HG03039 (cell line): ENCODE results near the gene RAB14.

Experiments
- ATAC-seq: cut with Tn5 transposase; IDR thresholded peaks from one replicate; pipeline ENCODE4 v1.9.1; 2021; ENCODE audit warnings: mild to moderate bottlenecking, moderate library complexity; ENCODE audit not compliant: unreplicated experiment

RAB14 gene

GRCh38 chr9:121201738-121202533 is at the start of gene RAB14:
Gene RAB14 (minus strand): TSS chr9:121201869. CDS start chr9:121193412, 8,457 bp downstream.
- ATAC-seq = peak; percentile 80

GRCh38 chr9:121249563-121249962 is 47.9 kb upstream of the RAB14 start:
- no peak for ATAC-seq

GRCh38 chr9:121246821-121247561 is 45.3 kb upstream of the RAB14 start:
- ATAC-seq = no peak

- ATAC-seq = no peak
These were observed 41.3 kb upstream of the RAB14 start for GRCh38 chr9:121242959-121243346.

- no peak for ATAC-seq
These were observed 40.7 kb upstream of the RAB14 start for GRCh38 chr9:121242219-121242958.

- no peak for ATAC-seq
These were observed 38.9 kb upstream of the RAB14 start for GRCh38 chr9:121240472-121241135.

- no peak for ATAC-seq
These were observed 38.2 kb upstream of the RAB14 start for GRCh38 chr9:121239851-121240250.

GRCh38 chr9:121239071-121239470 is 37.4 kb upstream of the RAB14 start:
- ATAC-seq = no peak

GRCh38 chr9:121237916-121238315 is 36.2 kb upstream of the RAB14 start:
- no peak for ATAC-seq

- ATAC-seq = no peak
These were observed 33.8 kb upstream of the RAB14 start for GRCh38 chr9:121235512-121235911.

- no peak for ATAC-seq
These were observed 33.1 kb upstream of the RAB14 start for GRCh38 chr9:121234832-121235161.

- ATAC-seq = no peak
These were observed 32.5 kb upstream of the RAB14 start for GRCh38 chr9:121233906-121234831.

- ATAC-seq = no peak
These were observed 30.6 kb upstream of the RAB14 start for GRCh38 chr9:121232251-121232650.

GRCh38 chr9:121230256-121230655 is 28.6 kb upstream of the RAB14 start:
- no peak for ATAC-seq

- no peak for ATAC-seq
These were observed 26.2 kb upstream of the RAB14 start for GRCh38 chr9:121227862-121228261.

GRCh38 chr9:121226175-121226574 is 24.5 kb upstream of the RAB14 start:
- ATAC-seq = no peak

- no peak for ATAC-seq
These were observed 23.6 kb upstream of the RAB14 start for GRCh38 chr9:121225240-121225639.

GRCh38 chr9:121222524-121223171 is 21.0 kb upstream of the RAB14 start:
- ATAC-seq = no peak

GRCh38 chr9:121221664-121222055 is 20.0 kb upstream of the RAB14 start:
- no peak for ATAC-seq
